AG04450 (cell line): Measurements from ENCODE around the gene CAPNS1. TPM values are rescaled to one million over a fixed set of nuclear protein-coding genes. Genes with fewer than 3 reads are reported as not detected.

Source experiments
- CTCF ChIA-PET: fragments of 300-600, 350-600 bp; formaldehyde crosslinking; extraction: SDS; loops from one replicate; lab custom pipeline; 2022; ENCODE audit warnings: antibody characterized with exemption, inconsistent platforms; lab: Charles Lee
- POLR2A ChIA-PET: fragments of 350-600 bp; formaldehyde crosslinking; extraction: SDS; loops from one replicate; lab custom pipeline; 2021; ENCODE audit warnings: antibody characterized with exemption, inconsistent platforms; lab: Yijun Ruan, JAX
- DNase-seq: peaks from one replicate; pipeline ENCODE4 v3.0.0-alpha.2; 2011; ENCODE audit warnings: low read depth, low spot score
- H3K27ac ChIP-seq: one replicate; pipeline ENCODE4 v1.5.1; 2012; ENCODE audit warnings: low read depth, low read length, control low read depth
- H3K27me3 ChIP-seq: one replicate; pipeline ENCODE4 v1.6.0; 2012; ENCODE audit warnings: low read length; ENCODE audit not compliant: control insufficient read depth, insufficient read depth
- H3K4me3 ChIP-seq: 2 replicates; pipeline ENCODE4 v1.5.1; 2011; ENCODE audit warnings: mild to moderate bottlenecking, low read depth, low read length, control low read depth
- H3K9me3 ChIP-seq: 2 replicates; pipeline ENCODE4 v1.5.1; 2012; ENCODE audit warnings: low read length; ENCODE audit not compliant: control insufficient read depth, insufficient read depth
- CTCF ChIP-seq: IDR thresholded peaks from 2 replicates; pipeline ENCODE4 v1.5.1; 2011; ENCODE audit warnings: low read depth, low read length, control low read depth, inconsistent platforms
- polyA plus RNA-seq: library from polyadenylated mRNA; depleted of rRNA; stranded (reverse); fragments of >200 nt; gene quantifications from 2 replicates; pipeline ENCODE4 v1.2.3, GENCODE V29; 2011

Gene CAPNS1
- polyA plus RNA-seq, 1 experiment, result 895 TPM

- Histone ChIP-seq H3K9me3 (no peaks in the 10 kb centered on the region), H3K27ac (no peak overlapping the region), H3K27me3 (no peaks in the 10 kb centered on the region), H3K4me3 (no peak overlapping the region)
- TF ChIP-seq CTCF, result no peak
- ChIA-PET POLR2A (interaction anchor here (0.9 kb wide), 1 partner anchor 12 kb away, joined by 3 read pairs; the partner anchor contains the start of gene POLR2I), CTCF (interaction anchor here (1.6 kb wide), 1 partner anchor 25 kb away, joined by 4 read pairs; no protein-coding TSS in a partner anchor)
- DNase-seq, result no peak
Observed at GRCh38 chr19:36103040-36103626, 36.7 kb upstream of the CAPNS1 start.

- H3K4me3 ChIP-seq, result no peak overlapping the region
Observed at GRCh38 chr19:36103842-36104552, 35.9 kb upstream of the CAPNS1 start.

DNA sequence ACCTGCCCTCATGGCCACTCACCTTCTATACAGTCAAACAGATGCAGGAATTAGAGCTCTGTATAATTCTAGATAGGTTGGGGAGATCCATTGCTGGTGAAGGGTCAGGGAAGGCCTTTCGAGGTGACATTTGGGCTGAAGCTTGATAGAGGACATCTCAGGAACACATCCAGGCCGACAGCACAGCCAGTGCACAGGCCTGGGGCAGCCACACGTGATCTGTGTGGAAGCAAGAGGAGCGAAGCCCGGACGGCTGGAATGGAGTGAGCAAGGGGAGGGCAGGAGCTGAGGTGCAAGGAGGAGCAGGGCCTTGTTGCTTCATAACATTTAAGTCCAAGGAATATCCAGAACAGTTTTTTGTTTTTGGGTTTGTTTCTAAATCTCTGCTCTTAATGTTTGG is 33.4 kb upstream of the CAPNS1 start:
- ChIA-PET CTCF (no interaction called here), POLR2A (interaction anchor here (1.6 kb wide), 1 partner anchor 8 kb away, joined by 4 read pairs; the partner anchor contains the start of genes POLR2I and TBCB)
- DNase-seq, result no peak
- Histone ChIP-seq H3K27ac (no peak overlapping the region), H3K9me3 (no peaks in the 10 kb centered on the region), H3K27me3 (no peaks in the 10 kb centered on the region), H3K4me3 (no peak overlapping the region)
- no peak for TF ChIP-seq CTCF

More at GRCh38 chr19:36103842-36104552, 35.9 kb upstream of the CAPNS1 start:
- Histone ChIP-seq H3K27me3 (no peaks in the 10 kb centered on the region), H3K27ac (no peak overlapping the region), H3K9me3 (no peaks in the 10 kb centered on the region)
- CTCF ChIA-PET, result interaction anchor here (1.6 kb wide), 1 partner anchor 24 kb away, joined by 4 read pairs; no protein-coding TSS in a partner anchor
- DNase-seq, result no peak
- POLR2A ChIA-PET, result interaction anchor here (1.6 kb wide), 1 partner anchor 11 kb away, joined by 3 read pairs; the partner anchor contains the start of gene POLR2I
- TF ChIP-seq CTCF, result no peak

- H3K4me3 ChIP-seq, result no peak overlapping the region
- CTCF ChIA-PET, result no interaction called here
- POLR2A ChIA-PET, result interaction anchor here (1.6 kb wide), 1 partner anchor 8 kb away, joined by 4 read pairs; the partner anchor contains the start of genes POLR2I and TBCB
- H3K27me3 ChIP-seq, result no peaks in the 10 kb centered on the region
- TF ChIP-seq CTCF, result no peak
- H3K27ac ChIP-seq, result no peak overlapping the region
- DNase-seq, result no peak
- H3K9me3 ChIP-seq, result no peaks in the 10 kb centered on the region
Observed at GRCh38 chr19:36106991-36107390, 32.9 kb upstream of the CAPNS1 start.
